A549 (cell line): Measurements from ENCODE around the gene SLC37A1. TPM values are rescaled to one million over a fixed set of nuclear protein-coding genes. Genes with fewer than 3 reads are reported as not detected.
"Not testable (repeated sequence)": the region's sequence is repeated elsewhere in the genome, so short reads cannot be mapped to it uniquely, and the experiment has no call there.

Experiments
- ATAC-seq, 2 experiments: fragments of 200-7000 bp in 1 of 2; fragments of >200 bp in 1 of 2; cut with Nextera tagmentation in 1 of 2; cut with Tn5 transposase in 1 of 2; 3 replicates each; pipeline versions ENCODE4 v1.8.0 to v1.9.1; 2018 to 2020; ENCODE audit warnings: mild to moderate bottlenecking in 1 of 2, moderate library complexity in 1 of 2
- CTCF ChIA-PET: fragments of 300-600 bp; sonication (Branson Sonifier 250); formaldehyde crosslinking; extraction: SDS; loops from one replicate; lab custom pipeline; 2021; ENCODE audit warnings: antibody characterized with exemption, inconsistent platforms; lab: Yijun Ruan, JAX
- POLR2A ChIA-PET: fragments of 350-600 bp; formaldehyde crosslinking; extraction: SDS; loops from one replicate; lab custom pipeline; 2021; ENCODE audit warnings: antibody characterized with exemption, inconsistent platforms; lab: Yijun Ruan, JAX
- DNase-seq, 2 experiments: peaks; one replicate each; pipeline versions ENCODE4 v3.0.0 to v3.0.0-alpha.2; 2011 to 2016; ENCODE audit warnings: low read depth in 1 of 2, low spot score in 1 of 2
- FAIRE-seq: peaks from 2 replicates; lab custom pipeline; 2011; peaks lifted over from hg19 to GRCh38; lab: Jason Lieb, UNC
- H3K27ac ChIP-seq, 2 experiments: fragments of >200 bp; sonication (Bioruptor Twin); formaldehyde crosslinking; 3 replicates each; pipeline ENCODE4 v1.5.1; 2016 to 2017
- H3K4me1 ChIP-seq: fragments of >200 bp; sonication (Bioruptor Twin); formaldehyde crosslinking; 3 replicates; pipeline ENCODE4 v1.6.1; 2016
- H3K4me2 ChIP-seq: fragments of >200 bp; sonication (Bioruptor Twin); formaldehyde crosslinking; 3 replicates; pipeline ENCODE4 v1.6.1; 2016
- H3K4me3 ChIP-seq: fragments of >200 bp; sonication (Bioruptor Twin); formaldehyde crosslinking; 3 replicates; pipeline ENCODE4 v1.5.1; 2016
- H3K9me3 ChIP-seq: fragments of >200 bp; sonication (Bioruptor Twin); formaldehyde crosslinking; 3 replicates; pipeline ENCODE4 v1.6.1; 2016
- CBX2 ChIP-seq: fragments of 200-600 bp; sonication (generic); IDR thresholded peaks from 2 replicates; pipeline ENCODE4 v1.6.1; 2016; ENCODE audit warnings: low read depth, mild to moderate bottlenecking, borderline replicate concordance
- CBX8 ChIP-seq: fragments of 200-600 bp; sonication (generic); IDR thresholded peaks from 2 replicates; pipeline ENCODE4 v1.6.1; 2016
- CHD2 ChIP-seq: fragments of 150-350 bp; IDR thresholded peaks from 2 replicates; pipeline ENCODE4 v1.6.1; 2014; ENCODE audit warnings: low read length; ENCODE audit not compliant: partially characterized antibody
- EHF ChIP-seq: fragments of 250-450 bp; sonication (Bioruptor Pico); IDR thresholded peaks from 2 replicates; pipeline ENCODE4 v1.5.0; 2020; ENCODE audit warnings: mild to moderate bottlenecking
- FOSL2 ChIP-seq, 2 experiments: fragments of 450-650 bp in 1 of 2; fragments of >200 bp in 1 of 2; sonication (Bioruptor Twin) in 1 of 2; formaldehyde crosslinking; IDR thresholded peaks; 2 replicates each; pipeline versions ENCODE4 v1.5.0 to v1.6.1; 2016 to 2020; ENCODE audit warnings: mild to moderate bottlenecking in 1 of 2, moderate library complexity in 1 of 2
- HDAC2 ChIP-seq: fragments of 200-600 bp; sonication (generic); IDR thresholded peaks from 2 replicates; pipeline ENCODE4 v1.6.1; 2016
- HEYL ChIP-seq: fragments of 250-450 bp; sonication (Bioruptor Pico); IDR thresholded peaks from 2 replicates; pipeline ENCODE4 v1.8.0; 2021; ENCODE audit warnings: mild to moderate bottlenecking, moderate library complexity
- JUN ChIP-seq, 2 experiments: fragments of >200 bp; sonication (Bioruptor Twin); formaldehyde crosslinking; IDR thresholded peaks; 2 replicates in 1 of 2; 3 replicates in 1 of 2; pipeline ENCODE4 v1.6.1; 2016 to 2017
- KDM5A ChIP-seq: fragments of 200-600 bp; sonication (generic); IDR thresholded peaks from 2 replicates; pipeline ENCODE4 v1.6.1; 2016; ENCODE audit warnings: antibody characterized with exemption, mild to moderate bottlenecking
- MAFK ChIP-seq: fragments of 450-650 bp; IDR thresholded peaks from 2 replicates; pipeline ENCODE4 v1.6.1; 2014; ENCODE audit not compliant: partially characterized antibody
- MYC ChIP-seq: IDR thresholded peaks from 2 replicates; pipeline ENCODE4 v1.6.1; 2012; ENCODE audit warnings: mild to moderate bottlenecking, inconsistent platforms, low read length, improper control_type of control experiment, borderline replicate concordance
- NFE2L2 ChIP-seq: fragments of 150-350 bp; conservative IDR thresholded peaks from 2 replicates; pipeline ENCODE4 v1.6.1; 2014; ENCODE audit warnings: low read length
- POLR2A ChIP-seq: IDR thresholded peaks from 2 replicates; pipeline ENCODE4 v1.6.1; 2012; ENCODE audit warnings: mild to moderate bottlenecking, low read length
- POLR2AphosphoS2 ChIP-seq: conservative IDR thresholded peaks from 2 replicates; pipeline ENCODE4 v1.6.1; 2012; ENCODE audit warnings: low read length, improper control_type of control experiment, inconsistent platforms
- RAD21 ChIP-seq, 2 experiments: fragments of >200 bp in 1 of 2; sonication (Bioruptor Twin) in 1 of 2; formaldehyde crosslinking in 1 of 2; IDR thresholded peaks in 1 of 2; conservative IDR thresholded peaks in 1 of 2; 2 replicates in 1 of 2; 3 replicates in 1 of 2; pipeline ENCODE4 v1.6.1; 2012 to 2018; ENCODE audit warnings: inconsistent platforms in 1 of 2
- RFX5 ChIP-seq: fragments of 450-650 bp; IDR thresholded peaks from 2 replicates; pipeline ENCODE4 v1.7.1; 2014; ENCODE audit warnings: antibody characterized with exemption, mild to moderate bottlenecking, moderate library complexity
- TFCP2L1 ChIP-seq: fragments of 250-450 bp; sonication (Bioruptor Pico); IDR thresholded peaks from 2 replicates; pipeline ENCODE4 v1.5.0; 2021; ENCODE audit warnings: mild to moderate bottlenecking
- TP53 ChIP-seq: fragments of 250-450 bp; sonication (Bioruptor Pico); IDR thresholded peaks from 2 replicates; pipeline ENCODE4 v1.5.0; 2021; ENCODE audit warnings: mild to moderate bottlenecking, moderate library complexity
- ZNF302 ChIP-seq: fragments of 250-450 bp; sonication (Bioruptor Pico); IDR thresholded peaks from 2 replicates; pipeline ENCODE4 v1.9.0; 2021; ENCODE audit warnings: inconsistent platforms, mild to moderate bottlenecking, moderate library complexity
- ZSCAN20 ChIP-seq: fragments of 250-450 bp; sonication (Bioruptor Pico); IDR thresholded peaks from 2 replicates; pipeline ENCODE4 v1.8.0; 2022; ENCODE audit warnings: mild to moderate bottlenecking, moderate library complexity
- WGBS: methylation state at CpG from one replicate; pipeline ENCODE4 v1.1.6; 2017; ENCODE audit errors: missing lambda C conversion rate; 5-methylcytosine and 5-hydroxymethylcytosine counted together
- polyA plus RNA-seq, 4 experiments: library from polyadenylated mRNA; depleted of rRNA in 3 of 4; stranded (reverse); fragments of >200 nt; fragmentation: RNase III in 1 of 4; extraction: RNeasy Plus Mini Kit Qiagen cat#74134 plus additional on column Dnase treatment in 1 of 4; gene quantifications; 2 replicates in 3 of 4; 3 replicates in 1 of 4; pipeline ENCODE4 v1.2.3, GENCODE V29; 2011 to 2017
- TF ChIP-seq, protein P1 (sequence below): fragments of >200 bp; sonication (Bioruptor Twin); formaldehyde crosslinking; IDR thresholded peaks from 3 replicates; pipeline ENCODE4 v1.6.1; 2016
- TF ChIP-seq, protein P2 (sequence below): fragments of 200-600 bp; sonication (generic); IDR thresholded peaks from 2 replicates; pipeline ENCODE4 v1.6.1; 2016; ENCODE audit warnings: antibody characterized with exemption, mild to moderate bottlenecking, moderate library complexity
- TF ChIP-seq, protein P3 (sequence below): fragments of 250-450 bp; sonication (Bioruptor Pico); IDR thresholded peaks from 2 replicates; pipeline ENCODE4 v1.5.0; 2020; ENCODE audit warnings: low read depth, mild to moderate bottlenecking, moderate library complexity

The SLC37A1 gene
- polyA plus RNA-seq, 2 of the 4 experiments (the other 2 are of a cell fraction), result 1.9 to 2.1 TPM

DNA sequence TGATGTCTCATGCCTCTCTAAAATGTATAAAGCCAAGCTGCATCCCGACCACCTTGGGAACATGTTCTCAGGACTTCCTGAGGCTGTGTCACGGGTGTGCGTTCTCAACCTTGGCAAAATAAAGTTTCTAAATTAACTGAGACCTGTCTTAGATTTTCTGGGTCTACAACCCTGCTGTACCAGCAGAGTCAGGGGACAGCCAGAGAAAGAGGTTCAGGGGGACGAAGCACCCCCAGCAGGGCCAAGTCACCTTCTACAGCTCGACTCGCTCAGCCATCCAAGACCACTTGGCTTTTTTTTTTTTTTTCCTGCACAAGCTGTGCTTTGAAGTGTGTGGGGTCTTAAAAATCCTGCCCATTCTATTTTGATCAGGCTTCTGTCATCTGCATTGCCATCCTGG is 111.3 kb downstream of the SLC37A1 start:
- TF ChIP-seq CBX8 (no peak), CBX2 (no peak), JUN (IDR thresholded peaks at IDR 0.05) (no peak), FOSL2 (IDR thresholded peaks at IDR 0.05) (no peak), FOSL2 (CRISPR knock-in tag; IDR thresholded peaks at IDR 0.05) (no peak), RAD21 (conservative IDR thresholded peaks at IDR 0.05 in 1 of 2, IDR thresholded peaks at IDR 0.05 in 1 of 2) (no peak), MAFK (no peak), EHF (no peak)
- 77% methylated on average over 6 of the region's 6 CpGs for WGBS
- FAIRE-seq, result no peak
- DNase-seq, result no peak
- ATAC-seq, result no peak
- no peak overlapping the region; a peak in 1 of 6 replicates for H3K27ac ChIP-seq
- H3K9me3 ChIP-seq, result no peaks in the 10 kb centered on the region
- H3K4me2 ChIP-seq, result peak overlapping the region; percentile 44
- ChIA-PET POLR2A (no interaction called here), CTCF (interaction anchor here (0.7 kb wide), 1 partner anchor 27 kb away, joined by 3 read pairs; no protein-coding TSS in a partner anchor)
- peaks cover 9% of the 10 kb centered on the region; the same call in 1 of the 3 replicates for H3K4me1 ChIP-seq
- no peak overlapping the region for H3K4me3 ChIP-seq

DNA sequence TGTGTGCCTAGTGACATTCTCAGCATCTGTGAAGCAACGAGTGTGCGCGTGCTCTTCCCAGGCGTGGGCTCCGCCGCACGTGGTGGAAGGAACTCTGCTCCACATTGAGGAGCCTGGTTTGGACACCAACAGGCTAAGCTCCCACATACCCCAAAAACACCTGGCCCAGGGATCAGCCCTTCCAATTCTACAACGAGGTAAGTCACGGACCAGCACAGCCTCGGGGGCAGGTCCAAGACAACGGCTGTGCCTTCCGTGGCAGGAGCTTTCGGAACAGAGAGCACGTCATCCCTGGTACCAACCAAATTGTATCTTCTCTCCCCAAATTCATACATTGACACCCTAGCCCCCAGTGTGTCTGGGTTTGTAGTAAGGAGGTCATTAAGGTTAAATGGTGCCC is 112.5 kb downstream of the SLC37A1 start:
- no peaks in the 10 kb centered on the region for H3K9me3 ChIP-seq
- no peak overlapping the region for H3K27ac ChIP-seq
- no peak overlapping the region for H3K4me3 ChIP-seq
- H3K4me2 ChIP-seq, result no peak overlapping the region
- TF ChIP-seq, protein P1, sequence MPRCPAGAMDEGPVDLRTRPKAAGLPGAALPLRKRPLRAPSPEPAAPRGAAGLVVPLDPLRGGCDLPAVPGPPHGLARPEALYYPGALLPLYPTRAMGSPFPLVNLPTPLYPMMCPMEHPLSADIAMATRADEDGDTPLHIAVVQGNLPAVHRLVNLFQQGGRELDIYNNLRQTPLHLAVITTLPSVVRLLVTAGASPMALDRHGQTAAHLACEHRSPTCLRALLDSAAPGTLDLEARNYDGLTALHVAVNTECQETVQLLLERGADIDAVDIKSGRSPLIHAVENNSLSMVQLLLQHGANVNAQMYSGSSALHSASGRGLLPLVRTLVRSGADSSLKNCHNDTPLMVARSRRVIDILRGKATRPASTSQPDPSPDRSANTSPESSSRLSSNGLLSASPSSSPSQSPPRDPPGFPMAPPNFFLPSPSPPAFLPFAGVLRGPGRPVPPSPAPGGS, result no peak
- ATAC-seq (no peak), DNase-seq (no peak), FAIRE-seq (no peak)
- ChIA-PET POLR2A (no interaction called here), CTCF (no interaction called here)
- H3K4me1 ChIP-seq, result peaks cover 9% of the 10 kb centered on the region; the same call in 1 of the 3 replicates
- 84% methylated on average over 13 of the region's 14 CpGs for WGBS

DNA sequence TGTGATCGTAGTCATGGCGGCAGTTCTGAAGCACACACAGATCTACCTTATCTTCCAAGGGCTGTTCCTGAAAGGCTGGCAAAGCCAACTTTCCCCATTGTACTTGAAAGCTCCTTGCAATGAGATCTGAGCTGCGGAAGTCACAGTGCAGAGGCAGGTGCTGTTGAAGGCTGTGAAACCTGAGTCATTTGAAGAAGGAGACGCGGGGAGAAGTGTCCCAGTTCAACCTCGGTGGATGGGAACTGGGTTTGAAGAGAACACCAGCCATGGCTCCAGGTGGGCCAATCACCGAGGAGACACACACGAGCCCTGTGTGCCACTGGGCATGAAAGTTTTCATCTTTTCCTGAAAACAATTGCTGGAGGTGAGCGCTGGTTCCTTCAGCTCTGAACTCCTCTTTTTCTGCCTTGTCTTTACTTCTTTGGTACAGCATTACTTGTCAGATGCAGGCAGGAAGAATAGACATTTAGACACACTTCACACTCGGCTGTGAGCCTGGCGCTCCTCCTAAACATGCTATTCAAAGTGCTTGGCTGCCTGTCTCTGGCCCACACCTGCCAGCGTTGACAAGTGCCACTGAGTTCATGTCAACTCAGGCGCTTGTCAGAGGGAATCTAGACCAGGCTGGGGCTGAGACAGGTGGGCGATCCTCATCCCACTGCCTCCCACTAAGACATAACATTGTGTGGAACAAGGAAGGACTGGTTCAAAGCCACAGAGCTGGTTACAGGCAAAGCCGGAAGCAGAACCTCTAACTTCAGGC is 114.1 kb downstream of the SLC37A1 start:
- TF ChIP-seq MYC (no peak), HDAC2 (no peak), RFX5 (no peak), RAD21 (conservative IDR thresholded peaks at IDR 0.05 in 1 of 2, IDR thresholded peaks at IDR 0.05 in 1 of 2) (no peak), POLR2A (no peak), HEYL (CRISPR knock-in tag) (no peak), POLR2AphosphoS2 (no peak), TFCP2L1 (CRISPR knock-in tag) (no peak), TP53 (CRISPR knock-in tag) (no peak), NFE2L2 (no peak), EHF (no peak), ZSCAN20 (CRISPR knock-in tag) (no peak), ZNF302 (no peak), KDM5A (no peak), CHD2 (no peak)
- TF ChIP-seq, protein P2, sequence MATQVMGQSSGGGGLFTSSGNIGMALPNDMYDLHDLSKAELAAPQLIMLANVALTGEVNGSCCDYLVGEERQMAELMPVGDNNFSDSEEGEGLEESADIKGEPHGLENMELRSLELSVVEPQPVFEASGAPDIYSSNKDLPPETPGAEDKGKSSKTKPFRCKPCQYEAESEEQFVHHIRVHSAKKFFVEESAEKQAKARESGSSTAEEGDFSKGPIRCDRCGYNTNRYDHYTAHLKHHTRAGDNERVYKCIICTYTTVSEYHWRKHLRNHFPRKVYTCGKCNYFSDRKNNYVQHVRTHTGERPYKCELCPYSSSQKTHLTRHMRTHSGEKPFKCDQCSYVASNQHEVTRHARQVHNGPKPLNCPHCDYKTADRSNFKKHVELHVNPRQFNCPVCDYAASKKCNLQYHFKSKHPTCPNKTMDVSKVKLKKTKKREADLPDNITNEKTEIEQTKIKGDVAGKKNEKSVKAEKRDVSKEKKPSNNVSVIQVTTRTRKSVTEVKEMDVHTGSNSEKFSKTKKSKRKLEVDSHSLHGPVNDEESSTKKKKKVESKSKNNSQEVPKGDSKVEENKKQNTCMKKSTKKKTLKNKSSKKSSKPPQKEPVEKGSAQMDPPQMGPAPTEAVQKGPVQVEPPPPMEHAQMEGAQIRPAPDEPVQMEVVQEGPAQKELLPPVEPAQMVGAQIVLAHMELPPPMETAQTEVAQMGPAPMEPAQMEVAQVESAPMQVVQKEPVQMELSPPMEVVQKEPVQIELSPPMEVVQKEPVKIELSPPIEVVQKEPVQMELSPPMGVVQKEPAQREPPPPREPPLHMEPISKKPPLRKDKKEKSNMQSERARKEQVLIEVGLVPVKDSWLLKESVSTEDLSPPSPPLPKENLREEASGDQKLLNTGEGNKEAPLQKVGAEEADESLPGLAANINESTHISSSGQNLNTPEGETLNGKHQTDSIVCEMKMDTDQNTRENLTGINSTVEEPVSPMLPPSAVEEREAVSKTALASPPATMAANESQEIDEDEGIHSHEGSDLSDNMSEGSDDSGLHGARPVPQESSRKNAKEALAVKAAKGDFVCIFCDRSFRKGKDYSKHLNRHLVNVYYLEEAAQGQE, result no peak
- TF ChIP-seq, protein P3, sequence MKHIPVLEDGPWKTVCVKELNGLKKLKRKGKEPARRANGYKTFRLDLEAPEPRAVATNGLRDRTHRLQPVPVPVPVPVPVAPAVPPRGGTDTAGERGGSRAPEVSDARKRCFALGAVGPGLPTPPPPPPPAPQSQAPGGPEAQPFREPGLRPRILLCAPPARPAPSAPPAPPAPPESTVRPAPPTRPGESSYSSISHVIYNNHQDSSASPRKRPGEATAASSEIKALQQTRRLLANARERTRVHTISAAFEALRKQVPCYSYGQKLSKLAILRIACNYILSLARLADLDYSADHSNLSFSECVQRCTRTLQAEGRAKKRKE (CRISPR knock-in tag), result no peak
- no peak overlapping the region for H3K4me3 ChIP-seq
- 68% methylated on average over 15 of the region's 15 CpGs for WGBS
- CTCF ChIA-PET, result interaction anchor here (0.6 kb wide), 1 partner anchor 248 kb away, joined by 3 read pairs; no protein-coding TSS in a partner anchor
- no peaks in the 10 kb centered on the region for H3K9me3 ChIP-seq
- no peak overlapping the region for H3K27ac ChIP-seq
- peaks cover 9% of the 10 kb centered on the region; the same call in 1 of the 3 replicates for H3K4me1 ChIP-seq
- no peak overlapping the region for H3K4me2 ChIP-seq
- DNase-seq (no peak), ATAC-seq (no peak), FAIRE-seq (no peak)
- POLR2A ChIA-PET, result no interaction called here

DNA sequence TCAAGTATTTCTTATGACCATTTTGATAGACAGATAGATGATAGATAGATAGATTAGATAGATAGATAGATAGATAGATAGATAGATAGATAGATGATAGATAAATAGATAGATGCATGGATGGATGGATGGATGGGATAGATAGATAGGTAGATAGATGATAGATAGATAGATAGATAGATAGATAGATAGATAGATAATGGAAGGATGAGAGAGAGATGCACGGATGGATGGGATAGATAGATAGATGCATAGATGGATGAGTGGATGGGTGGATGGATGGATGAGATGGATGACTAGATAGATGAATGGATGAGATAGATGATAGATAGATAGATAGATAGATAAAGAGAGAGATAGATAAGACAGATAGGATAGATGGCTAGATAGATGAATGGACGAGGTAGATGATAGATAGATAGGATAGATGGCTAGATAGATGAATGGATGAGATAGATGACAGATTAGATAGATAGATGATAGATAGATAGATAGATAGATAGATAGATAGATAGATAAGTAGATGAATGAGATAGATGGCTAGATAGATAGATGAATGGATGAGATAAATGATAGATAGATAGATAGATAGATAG is 114.9 kb downstream of the SLC37A1 start:
- H3K9me3 ChIP-seq, DNase-seq, CTCF ChIA-PET, H3K4me1 ChIP-seq, H3K4me2 ChIP-seq, H3K4me3 ChIP-seq, FAIRE-seq, ATAC-seq, POLR2A ChIA-PET, H3K27ac ChIP-seq: not testable (repeated sequence)
- WGBS, result 31% methylated on average over 2 of the region's 2 CpGs
